IgD-negative memory B cell (primary cell): ENCODE measurements around the gene KLK4. TPM values are rescaled to one million over a fixed set of nuclear protein-coding genes. Genes with fewer than 3 reads are reported as not detected.
"Not testable (repeated sequence)": the region's sequence is repeated elsewhere in the genome, so short reads cannot be mapped to it uniquely, and the experiment has no call there.

Experiments
- H3K27ac Mint-ChIP-seq, 3 donors: one replicate each; pipeline ENCODE4 v1.8.0; 2020 to 2022; ENCODE audit warnings: mild to moderate bottlenecking in 3 of 3, mixed read lengths in 3 of 3, moderate library complexity in 1 of 3
- H3K27me3 Mint-ChIP-seq: one replicate; pipeline ENCODE4 v1.8.0; 2021; ENCODE audit warnings: mixed read lengths
- H3K36me3 Mint-ChIP-seq: one replicate; pipeline ENCODE4 v1.8.0; 2020; ENCODE audit warnings: mild to moderate bottlenecking, mixed read lengths
- H3K4me1 Mint-ChIP-seq, 3 donors: one replicate each; pipeline ENCODE4 v1.8.0; 2020 to 2022; ENCODE audit warnings: mixed read lengths in 3 of 3, mild to moderate bottlenecking in 1 of 3
- H3K4me3 Mint-ChIP-seq, 4 donors: one replicate each; pipeline ENCODE4 v1.8.0; 2020 to 2022; ENCODE audit warnings: mild to moderate bottlenecking in 4 of 4, mixed read lengths in 4 of 4, moderate library complexity in 3 of 4
- H3K9me3 Mint-ChIP-seq, 3 donors: one replicate each; pipeline ENCODE4 v1.8.0; 2020 to 2021; ENCODE audit warnings: mixed read lengths in 3 of 3, mild to moderate bottlenecking in 1 of 3
- polyA plus RNA-seq: library from polyadenylated mRNA; unstranded; fragments of 300-500 nt; fragmentation: Illumina TruSeq; gene quantifications from one replicate; pipeline ENCODE4 v1.2.3, GENCODE V29; 2021

KLK4 gene
- polyA plus RNA-seq, 1 donor from 2014 or later, result not detected

DNA sequence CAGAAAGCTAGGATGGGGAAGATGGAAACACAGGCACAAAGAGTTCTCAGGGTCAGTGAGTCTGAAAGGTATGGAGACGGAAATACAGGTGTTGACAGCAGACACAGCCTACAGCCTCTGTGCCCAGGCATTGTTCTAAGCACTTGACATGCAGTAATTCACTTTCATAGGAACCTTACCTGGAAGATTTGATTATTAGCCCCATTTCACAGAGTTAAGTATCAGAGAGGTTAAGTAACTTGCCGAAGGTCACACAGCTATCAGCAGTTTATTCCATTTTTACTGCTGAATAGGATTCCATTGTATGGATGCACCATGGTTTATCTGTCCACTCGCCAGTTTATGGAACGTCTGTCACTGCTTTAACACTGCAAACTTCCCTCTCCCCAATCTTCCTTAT, 13.2 kb downstream of the KLK4 start:
- H3K9me3 Mint-ChIP-seq, result no peaks in the 10 kb centered on the region
- peaks cover 10 to 20% (median 20%) of the 10 kb centered on the region in 3 donors for H3K4me1 Mint-ChIP-seq
- peaks cover 3% of the 10 kb centered on the region for H3K36me3 Mint-ChIP-seq
- peak overlapping the region in 1 of 4 donors; percentile 30 for H3K4me3 Mint-ChIP-seq
- peak overlapping the region; percentile 9 to 94 (median 41) for H3K27ac Mint-ChIP-seq
- peaks cover 4% of the 10 kb centered on the region for H3K27me3 Mint-ChIP-seq

DNA sequence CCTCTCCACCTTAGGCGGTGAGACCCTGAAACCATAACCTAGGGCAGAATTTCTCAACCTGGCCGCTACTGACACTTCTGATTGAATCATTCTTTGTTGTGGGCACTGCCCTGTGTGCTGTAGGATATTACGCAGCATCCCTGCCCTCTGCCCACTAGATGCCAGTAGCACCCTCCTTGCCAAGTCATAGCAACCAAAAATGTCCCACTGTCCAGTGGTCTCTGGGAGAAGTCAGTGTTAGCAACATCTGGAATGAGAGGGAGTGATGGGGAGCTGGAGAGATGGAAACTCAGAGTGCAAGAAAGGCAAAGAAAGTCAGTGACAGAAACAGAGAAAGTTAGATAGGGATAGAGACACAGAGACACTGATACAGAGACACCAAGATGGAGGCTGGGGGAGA, 13.6 kb downstream of the KLK4 start:
- Mint-ChIP-seq H3K4me1 (peaks cover 10 to 20% (median 20%) of the 10 kb centered on the region in 3 donors), H3K9me3 (no peaks in the 10 kb centered on the region), H3K27ac (peak overlapping the region; percentile 9 to 94 (median 41)), H3K4me3 (peak overlapping the region in 2 of 4 donors; percentile 30 to 67), H3K36me3 (peaks cover 3% of the 10 kb centered on the region), H3K27me3 (peaks cover 4% of the 10 kb centered on the region)

DNA sequence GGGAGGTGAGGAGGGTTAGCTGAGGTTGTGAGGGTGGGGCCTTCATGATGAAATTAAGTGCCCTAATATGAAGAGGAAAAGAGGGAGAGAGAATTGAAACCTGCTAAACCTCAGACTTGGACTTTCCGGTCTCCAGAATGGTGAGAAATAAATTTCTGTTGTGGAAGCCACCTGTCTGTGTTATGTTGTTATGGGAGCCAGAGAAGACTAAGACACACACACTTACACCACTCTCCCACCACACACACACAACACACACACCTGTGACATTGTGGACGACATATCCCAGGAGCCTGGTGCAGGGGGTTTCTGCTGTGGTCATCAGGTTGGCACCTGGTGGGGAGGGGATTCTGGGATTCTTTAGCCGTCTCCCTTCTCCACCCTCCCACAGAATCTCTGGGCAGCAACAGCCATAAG, 14.0 kb downstream of the KLK4 start:
- Mint-ChIP-seq H3K4me3 (peak overlapping the region in 3 of 4 donors; percentile 30 to 67 (median 63)), H3K27ac (peak overlapping the region; percentile 41 to 94 (median 91)), H3K9me3 (no peaks in the 10 kb centered on the region), H3K27me3 (peaks cover 4% of the 10 kb centered on the region), H3K36me3 (peaks cover 3% of the 10 kb centered on the region), H3K4me1 (peaks cover 10 to 21% (median 20%) of the 10 kb centered on the region in 3 donors)

DNA sequence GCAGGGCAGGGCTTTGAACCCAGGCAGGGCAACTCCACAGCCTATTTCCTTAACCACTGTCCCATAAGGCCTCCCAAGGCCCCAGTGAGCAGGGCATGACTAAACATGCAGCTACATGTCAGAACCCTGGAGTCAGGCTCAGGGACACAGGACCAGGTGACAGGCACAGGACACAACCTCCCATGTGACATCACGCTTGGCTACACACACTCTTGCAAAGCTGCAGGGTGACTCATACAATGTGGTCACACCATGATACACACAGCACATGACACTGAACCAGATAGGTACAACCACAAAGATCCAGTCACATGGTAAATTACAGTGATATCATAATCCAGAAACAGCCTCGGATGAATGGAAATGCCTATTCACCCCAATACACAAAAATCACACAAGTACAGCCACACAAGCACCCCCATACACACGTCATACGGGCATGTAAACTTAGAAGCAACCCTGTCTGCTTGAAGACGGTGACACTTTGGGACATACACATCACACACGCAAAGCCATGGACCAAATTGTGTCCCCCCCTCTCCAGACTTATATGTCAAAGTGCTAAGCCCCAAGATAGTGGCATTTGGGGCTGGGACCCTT, 14.5 kb downstream of the KLK4 start:
- H3K4me1 Mint-ChIP-seq, result peaks cover 10 to 27% (median 25%) of the 10 kb centered on the region in 3 donors
- H3K36me3 Mint-ChIP-seq, result peaks cover 3% of the 10 kb centered on the region
- H3K27ac Mint-ChIP-seq, result peak overlapping the region; percentile 41 to 94 (median 91)
- H3K4me3 Mint-ChIP-seq, result peak overlapping the region in 3 of 4 donors; percentile 1 to 63 (median 30)
- peaks cover 4% of the 10 kb centered on the region for H3K27me3 Mint-ChIP-seq
- H3K9me3 Mint-ChIP-seq, result no peaks in the 10 kb centered on the region

DNA sequence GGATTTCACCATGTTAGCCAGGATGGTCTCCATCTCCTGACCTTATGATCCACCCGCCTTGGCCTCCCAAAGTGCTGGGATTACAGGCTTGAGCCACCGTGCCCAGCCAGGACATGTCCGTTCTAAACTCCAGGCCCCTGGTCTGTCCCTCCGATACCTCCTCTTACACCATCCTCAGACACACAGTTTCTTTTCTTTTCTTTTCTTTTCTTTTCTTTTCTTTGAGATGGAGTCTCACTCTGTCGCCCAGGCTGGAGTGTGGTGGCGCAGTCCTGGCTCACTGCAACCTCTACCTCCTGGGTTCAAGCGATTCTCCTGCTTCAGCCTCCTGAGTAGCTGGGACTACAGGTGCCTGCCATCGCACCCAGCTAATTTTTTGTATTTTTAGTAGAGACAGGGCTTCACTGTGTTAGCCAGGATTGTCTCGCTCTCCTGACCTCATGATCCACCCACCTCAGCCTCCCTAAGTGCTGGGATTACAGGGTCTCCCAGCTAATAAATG, 15.1 kb downstream of the KLK4 start:
- H3K27me3 Mint-ChIP-seq, H3K36me3 Mint-ChIP-seq, H3K9me3 Mint-ChIP-seq: not testable (repeated sequence)
- Mint-ChIP-seq H3K4me1 (peaks cover 11 to 31% (median 28%) of the 10 kb centered on the region in 3 donors), H3K4me3 (peak overlapping the region in 2 of 4 donors; percentile 1 to 13), H3K27ac (peak overlapping the region; percentile 41 to 94 (median 91))

DNA sequence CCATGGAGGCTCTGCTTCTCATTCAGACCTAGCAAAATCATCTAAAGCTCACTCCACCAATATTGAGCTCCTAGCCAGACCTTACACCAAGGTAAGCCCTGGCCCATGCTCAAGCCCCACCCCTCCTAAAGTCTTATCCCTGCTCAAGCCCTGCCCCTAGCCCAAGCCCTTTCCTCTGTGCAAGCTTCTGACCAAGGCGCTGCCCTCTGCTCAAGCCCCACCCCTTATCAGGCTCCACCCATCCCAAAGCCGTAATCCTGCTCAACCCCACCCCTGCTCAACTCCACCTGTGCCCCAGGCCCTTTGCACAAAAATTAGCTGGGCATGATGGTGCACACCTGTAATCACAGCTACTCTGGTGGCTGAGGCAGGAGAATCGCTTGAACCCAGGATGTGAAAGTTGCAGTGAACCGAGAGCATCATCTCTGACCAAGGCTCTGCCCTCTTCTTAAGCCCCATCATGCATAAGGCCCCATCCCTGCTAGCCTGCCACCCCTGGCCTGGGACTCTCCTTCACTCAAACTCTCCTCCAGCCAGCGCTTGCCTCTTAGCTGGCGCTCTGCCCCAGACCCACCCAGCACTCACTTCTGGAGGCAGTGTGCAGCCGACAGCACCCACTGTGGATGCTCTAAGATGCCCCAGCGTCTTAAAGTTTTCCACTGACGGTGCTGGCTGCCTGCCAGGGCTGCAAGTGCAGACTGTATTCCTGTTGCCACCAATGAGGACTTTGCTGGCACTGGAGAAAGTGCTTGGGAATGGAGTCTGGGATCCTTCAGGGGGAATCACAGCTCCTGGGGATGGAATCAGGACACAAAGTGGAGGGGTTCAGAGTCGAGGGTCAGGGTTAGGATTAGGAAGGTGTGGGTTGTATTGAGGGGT, 16.5 kb downstream of the KLK4 start:
- peaks cover 4% of the 10 kb centered on the region for H3K27me3 Mint-ChIP-seq
- peak overlapping the region in 1 of 3 donors; percentile 82 for H3K27ac Mint-ChIP-seq
- H3K36me3 Mint-ChIP-seq, result peaks cover 2% of the 10 kb centered on the region
- H3K4me3 Mint-ChIP-seq, result peak overlapping the region in 1 of 4 donors; percentile 2
- peaks cover 18 to 42% (median 37%) of the 10 kb centered on the region in 3 donors for H3K4me1 Mint-ChIP-seq
- no peaks in the 10 kb centered on the region for H3K9me3 Mint-ChIP-seq

DNA sequence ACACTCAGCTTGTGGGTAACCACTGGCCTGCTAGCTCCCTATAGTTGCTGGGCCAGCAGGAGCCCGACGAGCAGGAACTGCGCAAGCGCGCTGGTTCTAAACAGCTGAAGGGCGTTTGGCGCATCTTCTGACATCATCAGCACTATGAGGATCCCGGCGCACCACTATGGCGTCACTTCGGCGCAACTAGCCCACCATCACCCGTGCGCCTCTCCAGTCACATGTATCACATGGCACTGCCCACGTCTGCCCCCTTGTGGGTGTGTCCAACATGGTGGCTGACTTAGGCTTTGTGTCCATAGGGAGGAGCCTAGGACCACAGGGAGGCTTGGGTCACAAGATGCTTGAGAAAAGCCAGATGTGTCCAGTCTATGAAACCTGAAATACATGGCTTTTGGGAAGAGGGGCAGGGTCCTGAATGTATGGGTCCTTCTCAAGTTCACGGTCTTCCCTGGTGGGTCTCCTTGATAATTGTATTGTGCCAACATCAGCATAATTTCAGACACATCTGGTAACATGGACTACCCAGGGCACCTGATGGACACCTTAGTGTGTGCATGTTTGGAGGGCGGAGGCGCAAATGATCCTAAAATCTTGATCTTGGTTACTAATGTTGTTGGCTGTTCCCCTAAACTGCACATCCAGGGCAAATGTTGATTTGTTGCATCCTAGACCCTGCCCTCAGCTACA, 18.0 kb downstream of the KLK4 start:
- Mint-ChIP-seq H3K27ac (peak overlapping the region in 1 of 3 donors; percentile 39), H3K27me3 (peaks cover 4% of the 10 kb centered on the region), H3K9me3 (no peaks in the 10 kb centered on the region), H3K4me3 (no peak overlapping the region), H3K36me3 (peaks cover 2% of the 10 kb centered on the region), H3K4me1 (peaks cover 28 to 43% (median 34%) of the 10 kb centered on the region in 3 donors)

DNA sequence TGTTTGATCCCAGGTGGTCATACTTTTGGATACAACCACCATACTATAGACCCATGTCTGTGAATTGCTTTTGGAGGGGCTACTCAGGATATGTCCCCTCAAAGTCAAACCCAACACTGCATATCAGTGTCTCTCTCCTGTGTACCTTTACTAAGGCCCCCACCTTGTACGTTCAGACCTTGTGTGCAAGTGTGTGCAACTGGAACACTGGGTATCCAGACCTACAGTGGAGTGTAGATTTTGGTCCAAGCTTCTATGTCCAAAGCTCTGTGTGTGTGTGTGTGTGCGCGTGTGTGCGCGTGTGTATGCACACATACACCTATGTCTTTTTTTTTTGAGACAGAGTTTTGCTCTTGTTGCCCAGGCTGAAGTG, 20.0 kb downstream of the KLK4 start:
- peak overlapping the region in 1 of 3 donors; percentile 23 for H3K27ac Mint-ChIP-seq
- H3K27me3 Mint-ChIP-seq, result peaks cover 2% of the 10 kb centered on the region
- peak overlapping the region in 2 of 4 donors; percentile 45 to 68 for H3K4me3 Mint-ChIP-seq
- H3K4me1 Mint-ChIP-seq, result peaks cover 18 to 28% (median 24%) of the 10 kb centered on the region in 3 donors
- peaks cover 2% of the 10 kb centered on the region for H3K36me3 Mint-ChIP-seq
- H3K9me3 Mint-ChIP-seq, result no peaks in the 10 kb centered on the region

DNA sequence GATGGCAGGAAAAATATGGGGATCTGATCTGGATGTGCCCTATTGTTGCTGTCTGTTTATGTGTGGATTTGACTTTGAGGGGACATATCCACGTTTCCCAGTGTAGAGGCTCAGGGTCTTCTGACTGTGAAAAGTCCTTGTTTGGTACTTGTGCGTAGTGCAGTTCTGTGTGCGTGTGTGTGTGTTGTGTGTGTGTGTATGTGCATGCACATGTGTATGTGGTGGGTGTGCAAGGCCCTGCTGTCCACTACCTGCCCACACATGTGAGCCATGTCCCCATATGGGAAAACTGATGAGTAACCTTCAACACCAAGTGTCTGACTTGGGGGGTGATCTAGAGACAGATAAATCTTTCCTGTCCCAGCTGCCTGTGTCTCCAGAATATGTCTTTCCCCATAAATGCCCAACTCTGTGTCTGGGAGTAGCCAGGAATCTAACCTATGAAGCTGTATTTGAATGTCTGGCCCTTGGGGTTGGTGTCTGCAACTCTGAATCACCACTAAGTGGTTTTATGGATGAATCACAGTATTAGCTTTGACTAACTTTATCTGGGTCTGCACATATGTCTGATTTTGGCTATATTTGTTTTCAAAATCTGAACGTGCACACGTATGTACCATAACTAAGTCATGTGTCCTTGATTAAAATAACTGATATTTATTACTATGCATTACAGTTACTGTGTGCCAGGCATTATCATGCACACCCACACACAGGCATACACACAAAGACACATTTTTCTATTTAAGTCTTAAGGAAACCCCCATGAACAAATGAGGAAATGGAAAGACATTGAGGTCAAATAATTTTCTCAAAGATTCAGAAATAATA, 20.6 kb downstream of the KLK4 start:
- peak overlapping the region in 1 of 3 donors; percentile 23 for H3K27ac Mint-ChIP-seq
- H3K9me3 Mint-ChIP-seq, result no peaks in the 10 kb centered on the region
- peaks cover 2% of the 10 kb centered on the region for H3K27me3 Mint-ChIP-seq
- H3K36me3 Mint-ChIP-seq, result peaks cover 2% of the 10 kb centered on the region
- H3K4me1 Mint-ChIP-seq, result peaks cover 18 to 28% (median 22%) of the 10 kb centered on the region in 3 donors
- H3K4me3 Mint-ChIP-seq, result no peak overlapping the region

DNA sequence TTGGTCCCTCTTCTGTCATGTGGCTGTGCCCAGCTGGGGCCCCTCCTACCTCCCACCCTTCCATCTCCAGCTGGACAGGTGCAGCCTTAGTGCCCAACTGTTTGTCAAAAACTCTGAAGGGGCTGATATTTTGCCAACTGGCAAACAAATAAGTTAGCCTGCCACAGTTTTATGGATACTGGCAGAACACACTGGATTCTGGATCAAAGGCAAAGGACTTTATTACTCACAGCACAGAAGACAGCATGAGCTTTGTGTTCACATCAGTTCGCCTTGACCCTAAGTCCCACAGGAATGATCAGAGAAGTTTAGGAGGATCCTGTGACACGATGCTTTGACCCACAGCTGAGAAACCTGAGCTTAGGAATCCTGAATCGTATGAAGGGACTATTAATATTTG, 21.6 kb downstream of the KLK4 start:
- Mint-ChIP-seq H3K27me3 (peaks cover 4% of the 10 kb centered on the region), H3K4me3 (no peak overlapping the region), H3K36me3 (peaks cover 2% of the 10 kb centered on the region), H3K4me1 (peaks cover 17 to 25% (median 18%) of the 10 kb centered on the region in 3 donors), H3K9me3 (no peaks in the 10 kb centered on the region), H3K27ac (no peak overlapping the region)

DNA sequence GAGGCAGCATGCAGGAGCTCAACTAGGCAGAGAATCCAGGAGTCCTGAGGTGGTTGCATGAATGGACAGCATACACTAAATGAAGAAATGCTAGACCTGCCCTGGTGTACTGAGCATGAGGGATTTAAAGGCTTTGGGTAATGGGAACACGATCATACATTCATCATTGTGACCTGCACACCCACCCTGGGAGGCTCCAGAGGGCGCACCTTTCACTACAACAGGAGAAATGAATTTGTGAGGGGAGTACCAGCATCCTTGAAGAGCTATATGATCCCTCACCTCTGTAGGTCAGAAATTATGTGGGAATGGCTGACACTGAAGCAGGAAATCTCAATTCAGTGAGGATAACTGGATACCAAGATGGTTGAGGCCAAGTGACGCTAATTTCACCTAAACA, 29.0 kb downstream of the KLK4 start:
- no peaks in the 10 kb centered on the region for H3K36me3 Mint-ChIP-seq
- H3K4me3 Mint-ChIP-seq, result no peak overlapping the region
- H3K9me3 Mint-ChIP-seq, result no peaks in the 10 kb centered on the region
- H3K4me1 Mint-ChIP-seq, result peaks cover 0 to 7% (median 5%) of the 10 kb centered on the region in 3 donors
- peak overlapping the region in 1 of 3 donors; percentile 1 for H3K27ac Mint-ChIP-seq
- peaks cover 7% of the 10 kb centered on the region for H3K27me3 Mint-ChIP-seq

DNA sequence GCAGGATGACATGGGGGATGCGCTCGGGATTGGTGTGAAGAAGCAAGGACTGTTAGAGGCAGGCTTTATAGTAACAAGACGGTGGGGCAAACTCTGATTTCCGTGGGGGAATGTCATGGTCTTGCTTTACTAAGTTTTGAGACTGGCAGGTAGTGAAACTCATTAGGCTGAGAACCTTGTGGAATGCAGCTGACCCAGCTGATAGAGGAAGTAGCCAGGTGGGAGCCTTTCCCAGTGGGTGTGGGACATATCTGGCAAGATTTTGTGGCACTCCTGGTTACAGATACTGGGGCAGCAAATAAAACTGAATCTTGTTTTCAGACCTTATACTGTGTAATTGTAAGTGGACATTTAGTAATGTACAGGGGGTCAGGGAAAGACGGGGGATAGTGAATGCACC, 31.0 kb downstream of the KLK4 start:
- Mint-ChIP-seq H3K36me3 (no peaks in the 10 kb centered on the region), H3K27me3 (peaks cover 6% of the 10 kb centered on the region), H3K27ac (no peak overlapping the region), H3K9me3 (no peaks in the 10 kb centered on the region), H3K4me3 (no peak overlapping the region), H3K4me1 (peaks cover 0 to 7% (median 5%) of the 10 kb centered on the region in 3 donors)

DNA sequence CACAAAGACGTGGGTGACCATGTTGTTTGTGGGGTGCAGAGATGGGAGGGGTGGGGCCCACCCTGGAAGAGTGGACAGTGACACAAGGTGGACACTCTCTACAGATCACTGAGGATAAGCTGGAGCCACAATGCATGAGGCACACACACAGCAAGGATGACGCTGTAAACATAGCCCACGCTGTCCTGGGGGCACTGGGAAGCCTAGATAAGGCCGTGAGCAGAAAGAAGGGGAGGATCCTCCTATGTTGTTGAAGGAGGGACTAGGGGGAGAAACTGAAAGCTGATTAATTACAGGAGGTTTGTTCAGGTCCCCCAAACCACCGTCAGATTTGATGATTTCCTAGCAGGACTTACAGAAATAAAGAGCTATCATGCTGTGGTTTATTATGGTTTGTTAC, 32.3 kb downstream of the KLK4 start:
- peaks cover 0 to 7% (median 5%) of the 10 kb centered on the region in 3 donors for H3K4me1 Mint-ChIP-seq
- no peak overlapping the region for H3K4me3 Mint-ChIP-seq
- no peak overlapping the region for H3K27ac Mint-ChIP-seq
- no peaks in the 10 kb centered on the region for H3K36me3 Mint-ChIP-seq
- H3K27me3 Mint-ChIP-seq, result peaks cover 2% of the 10 kb centered on the region
- no peaks in the 10 kb centered on the region for H3K9me3 Mint-ChIP-seq

DNA sequence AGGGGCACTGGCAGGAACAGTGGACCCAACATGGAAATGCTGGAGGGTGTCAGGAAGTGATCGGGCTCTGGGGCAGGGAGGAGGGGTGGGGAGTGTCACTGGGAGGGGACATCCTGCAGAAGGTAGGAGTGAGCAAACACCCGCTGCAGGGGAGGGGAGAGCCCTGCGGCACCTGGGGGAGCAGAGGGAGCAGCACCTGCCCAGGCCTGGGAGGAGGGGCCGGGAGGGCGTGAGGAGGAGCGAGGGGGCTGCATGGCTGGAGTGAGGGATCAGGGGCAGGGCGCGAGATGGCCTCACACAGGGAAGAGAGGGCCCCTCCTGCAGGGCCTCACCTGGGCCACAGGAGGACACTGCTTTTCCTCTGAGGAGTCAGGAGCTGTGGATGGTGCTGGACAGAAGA, 33.9 kb downstream of the KLK4 start:
- H3K27ac Mint-ChIP-seq, result no peak overlapping the region
- no peak overlapping the region for H3K4me3 Mint-ChIP-seq
- peaks cover 5% of the 10 kb centered on the region for H3K27me3 Mint-ChIP-seq
- no peaks in the 10 kb centered on the region for H3K9me3 Mint-ChIP-seq
- peaks cover 0 to 7% (median 4%) of the 10 kb centered on the region in 3 donors for H3K4me1 Mint-ChIP-seq
- H3K36me3 Mint-ChIP-seq, result no peaks in the 10 kb centered on the region
